Measurements from ENCODE around the gene FOXP1.

DNA sequence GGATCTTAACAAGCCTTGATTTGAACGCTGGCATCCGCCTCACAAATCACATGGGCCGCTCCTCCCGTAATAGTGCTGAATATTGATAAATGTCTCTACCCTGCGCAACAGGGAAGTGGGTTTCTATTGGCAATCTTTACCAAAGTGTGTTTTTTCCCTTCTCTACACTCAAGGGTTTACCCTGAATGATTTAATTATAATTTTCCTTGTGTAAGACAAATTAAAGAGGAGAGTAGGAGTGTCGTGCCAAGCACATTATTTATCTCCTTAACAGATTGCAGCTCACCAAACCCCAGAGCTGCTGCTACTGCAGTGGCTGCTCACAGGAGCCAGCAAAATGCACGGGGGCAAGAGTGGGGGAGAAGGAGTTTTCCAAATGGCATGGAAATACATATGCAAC lies 545.8 kb downstream of the FOXP1 start:
- TF ChIP-seq POLR2A (IDR thresholded peaks at IDR 0.05) (no peak), POLR2AphosphoS5 (IDR thresholded peaks at IDR 0.05) (no peak)
- TF ChIP-seq, protein P1, sequence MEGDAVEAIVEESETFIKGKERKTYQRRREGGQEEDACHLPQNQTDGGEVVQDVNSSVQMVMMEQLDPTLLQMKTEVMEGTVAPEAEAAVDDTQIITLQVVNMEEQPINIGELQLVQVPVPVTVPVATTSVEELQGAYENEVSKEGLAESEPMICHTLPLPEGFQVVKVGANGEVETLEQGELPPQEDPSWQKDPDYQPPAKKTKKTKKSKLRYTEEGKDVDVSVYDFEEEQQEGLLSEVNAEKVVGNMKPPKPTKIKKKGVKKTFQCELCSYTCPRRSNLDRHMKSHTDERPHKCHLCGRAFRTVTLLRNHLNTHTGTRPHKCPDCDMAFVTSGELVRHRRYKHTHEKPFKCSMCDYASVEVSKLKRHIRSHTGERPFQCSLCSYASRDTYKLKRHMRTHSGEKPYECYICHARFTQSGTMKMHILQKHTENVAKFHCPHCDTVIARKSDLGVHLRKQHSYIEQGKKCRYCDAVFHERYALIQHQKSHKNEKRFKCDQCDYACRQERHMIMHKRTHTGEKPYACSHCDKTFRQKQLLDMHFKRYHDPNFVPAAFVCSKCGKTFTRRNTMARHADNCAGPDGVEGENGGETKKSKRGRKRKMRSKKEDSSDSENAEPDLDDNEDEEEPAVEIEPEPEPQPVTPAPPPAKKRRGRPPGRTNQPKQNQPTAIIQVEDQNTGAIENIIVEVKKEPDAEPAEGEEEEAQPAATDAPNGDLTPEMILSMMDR (IDR thresholded peaks at IDR 0.05) = no peak

Measured in breast epithelium (tissue), 3 donors.